Measurements from ENCODE around the gene ADGRG6. TPM values are rescaled to one million over a fixed set of nuclear protein-coding genes. Genes with fewer than 3 reads are reported as not detected.

The ADGRG6 gene
- total RNA-seq, 1 experiment from 2014 or later, result 259 TPM

- no peak overlapping the region for H3K27ac ChIP-seq (ENCODE audit: low read length)
- in situ Hi-C loops (cut with HindIII; ENCODE audit: low pct_unique_long_range_greater_than_20kb, low sequenced_read_pairs), result no loop called here
- ChIA-PET CTCF (interaction anchor here (0.5 kb wide), 1 partner anchor 24 kb away, joined by 6 read pairs; no protein-coding TSS in a partner anchor), POLR2A (no interaction called here)
- no peak for TF ChIP-seq REST (IDR thresholded peaks at IDR 0.05; ENCODE audit: insufficient read depth in 1 of 2, low read depth in 2 of 2, low read length in 1 of 2)
- no peak for TF ChIP-seq POLR2AphosphoS5 (IDR thresholded peaks at IDR 0.05; ENCODE audit: low read depth, low read length)
- TF ChIP-seq, protein P1, sequence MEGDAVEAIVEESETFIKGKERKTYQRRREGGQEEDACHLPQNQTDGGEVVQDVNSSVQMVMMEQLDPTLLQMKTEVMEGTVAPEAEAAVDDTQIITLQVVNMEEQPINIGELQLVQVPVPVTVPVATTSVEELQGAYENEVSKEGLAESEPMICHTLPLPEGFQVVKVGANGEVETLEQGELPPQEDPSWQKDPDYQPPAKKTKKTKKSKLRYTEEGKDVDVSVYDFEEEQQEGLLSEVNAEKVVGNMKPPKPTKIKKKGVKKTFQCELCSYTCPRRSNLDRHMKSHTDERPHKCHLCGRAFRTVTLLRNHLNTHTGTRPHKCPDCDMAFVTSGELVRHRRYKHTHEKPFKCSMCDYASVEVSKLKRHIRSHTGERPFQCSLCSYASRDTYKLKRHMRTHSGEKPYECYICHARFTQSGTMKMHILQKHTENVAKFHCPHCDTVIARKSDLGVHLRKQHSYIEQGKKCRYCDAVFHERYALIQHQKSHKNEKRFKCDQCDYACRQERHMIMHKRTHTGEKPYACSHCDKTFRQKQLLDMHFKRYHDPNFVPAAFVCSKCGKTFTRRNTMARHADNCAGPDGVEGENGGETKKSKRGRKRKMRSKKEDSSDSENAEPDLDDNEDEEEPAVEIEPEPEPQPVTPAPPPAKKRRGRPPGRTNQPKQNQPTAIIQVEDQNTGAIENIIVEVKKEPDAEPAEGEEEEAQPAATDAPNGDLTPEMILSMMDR (IDR thresholded peaks at IDR 0.05), result no peak
- no peak for TF ChIP-seq SIN3A (IDR thresholded peaks at IDR 0.05; ENCODE audit: borderline replicate concordance, insufficient read depth, low read depth, low read length)
- TF ChIP-seq TCF7L2 (IDR thresholded peaks at IDR 0.05; ENCODE audit: low read depth, low read length), result no peak
- no peaks in the 10 kb centered on the region for H3K36me3 ChIP-seq (ENCODE audit: control insufficient read depth, insufficient read depth, low read length)
- ATAC-seq (no peak), DNase-seq (ENCODE audit: low read depth, low spot score) (no peak)
- peaks cover 18% of the 10 kb centered on the region; the same call in 1 of the 2 replicates for H3K4me1 ChIP-seq (ENCODE audit: control insufficient read depth, insufficient read depth, low read length)
- H3K9me3 ChIP-seq (ENCODE audit: control insufficient read depth, insufficient read depth, low read depth, low read length), result no peaks in the 10 kb centered on the region
- no peaks in the 10 kb centered on the region for H3K27me3 ChIP-seq (ENCODE audit: control insufficient read depth, insufficient read depth, low read length)
- no peak overlapping the region for H3K4me3 ChIP-seq (ENCODE audit: low read depth in 2 of 2, low read length in 2 of 2)
- BruUV-seq (replicated peaks), result no TSS peak
- intact Hi-C loops (cut with micrococcal nuclease; ENCODE audit: unreplicated experiment), result no loop called here
These were observed 25.6 kb upstream of the ADGRG6 start for GRCh38 chr6:142276256-142276655.

GRCh38 chr6:142279350-142280180 is 22.2 kb upstream of the ADGRG6 start:
- intact Hi-C loops (cut with micrococcal nuclease; ENCODE audit: unreplicated experiment) (no loop called here), in situ Hi-C loops (cut with HindIII; ENCODE audit: low pct_unique_long_range_greater_than_20kb, low sequenced_read_pairs) (no loop called here)
- ChIA-PET CTCF (no interaction called here), POLR2A (no interaction called here)
- no peaks in the 10 kb centered on the region for H3K27me3 ChIP-seq (ENCODE audit: control insufficient read depth, insufficient read depth, low read length)
- DNase-seq (ENCODE audit: low read depth, low spot score) (no peak), ATAC-seq (no peak)
- no peaks in the 10 kb centered on the region for H3K36me3 ChIP-seq (ENCODE audit: control insufficient read depth, insufficient read depth, low read length)
- peaks cover 4% of the 10 kb centered on the region; the same call in 1 of the 2 replicates for H3K9me3 ChIP-seq (ENCODE audit: control insufficient read depth, insufficient read depth, low read depth, low read length)
- no TSS peak for BruUV-seq (replicated peaks)
- H3K4me1 ChIP-seq (ENCODE audit: control insufficient read depth, insufficient read depth, low read length), result peaks cover 15% of the 10 kb centered on the region; the same call in 1 of the 2 replicates
- TF ChIP-seq REST (IDR thresholded peaks at IDR 0.05; ENCODE audit: insufficient read depth in 1 of 2, low read depth in 2 of 2, low read length in 1 of 2), result no peak
- no peak for TF ChIP-seq TCF7L2 (IDR thresholded peaks at IDR 0.05; ENCODE audit: low read depth, low read length)
- no peak for TF ChIP-seq POLR2AphosphoS5 (IDR thresholded peaks at IDR 0.05; ENCODE audit: low read depth, low read length)
- no peak for TF ChIP-seq SIN3A (IDR thresholded peaks at IDR 0.05; ENCODE audit: borderline replicate concordance, insufficient read depth, low read depth, low read length)
- TF ChIP-seq, protein P1 (IDR thresholded peaks at IDR 0.05), result no peak
- H3K27ac ChIP-seq (ENCODE audit: low read length), result no peak overlapping the region
- no peak overlapping the region for H3K4me3 ChIP-seq (ENCODE audit: low read depth in 2 of 2, low read length in 2 of 2)
